HL-60 (cell line): ENCODE measurements around the gene TBC1D26.
"Not testable (repeated sequence)": the region's sequence is repeated elsewhere in the genome, so short reads cannot be mapped to it uniquely, and the experiment has no call there.

Experiments
- DNase-seq, 2 experiments: peaks; one replicate each; pipeline ENCODE4 v3.0.0-alpha.2; 2010 to 2020; ENCODE audit warnings: low read depth in 1 of 2, low spot score in 1 of 2
- H3K27ac ChIP-seq: fragments of 250-450 bp; sonication (Bioruptor Pico); replicated peaks from 2 replicates; pipeline ENCODE4 v1.5.1; 2020; ENCODE audit warnings: mild to moderate bottlenecking, moderate library complexity
- H3K27me3 ChIP-seq: fragments of 250-450 bp; sonication (Bioruptor Pico); 2 replicates; pipeline ENCODE4 v1.5.1; 2021; ENCODE audit warnings: mild to moderate bottlenecking, moderate library complexity; ENCODE audit not compliant: insufficient read depth, poor library complexity, severe bottlenecking
- H3K4me3 ChIP-seq: replicated peaks from 2 replicates; pipeline ENCODE4 v1.5.1; 2011; ENCODE audit warnings: mild to moderate bottlenecking, control low read depth, low read length; ENCODE audit not compliant: insufficient read depth
- GABPA ChIP-seq: IDR thresholded peaks from 2 replicates; pipeline ENCODE4 v1.6.1; 2012; ENCODE audit warnings: low read depth
- POLR2AphosphoS5 ChIP-seq: IDR thresholded peaks from 2 replicates; pipeline ENCODE4 v1.6.1; 2012; ENCODE audit warnings: low read depth
- SPI1 ChIP-seq: IDR thresholded peaks from 2 replicates; pipeline ENCODE4 v1.6.1; 2012; ENCODE audit warnings: low read depth, mild to moderate bottlenecking, borderline replicate concordance
- TF ChIP-seq, protein P1 (sequence below): IDR thresholded peaks from one replicate; pipeline ENCODE4 v1.5.1; 2011; ENCODE audit warnings: low read length, control low read depth, inconsistent platforms; ENCODE audit not compliant: insufficient read depth
- TF ChIP-seq, protein P2 (sequence below): IDR thresholded peaks from 2 replicates; pipeline ENCODE4 v1.6.1; 2012; ENCODE audit warnings: low read depth; ENCODE audit not compliant: insufficient replicate concordance

Gene TBC1D26

DNA sequence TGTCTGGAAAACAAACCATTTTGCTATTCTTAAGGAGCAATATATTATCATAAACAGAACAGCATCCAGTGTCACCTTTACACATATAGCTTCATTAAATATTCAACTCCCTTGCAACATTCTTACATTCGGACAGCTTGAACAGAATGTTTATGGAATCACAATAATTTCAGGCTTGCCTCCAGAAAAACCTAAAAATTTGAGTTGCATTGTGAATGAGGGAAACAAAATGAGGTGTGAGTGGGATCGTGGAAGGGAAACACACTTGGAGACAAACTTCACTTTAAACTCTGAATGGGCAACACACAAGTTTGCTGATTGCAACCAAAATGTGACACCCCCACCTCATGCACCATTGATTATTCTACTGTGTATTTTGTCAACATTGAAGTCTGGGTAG is 51.4 kb downstream of the TBC1D26 start:
- TF ChIP-seq GABPA, result no peak
- TF ChIP-seq, protein P1, sequence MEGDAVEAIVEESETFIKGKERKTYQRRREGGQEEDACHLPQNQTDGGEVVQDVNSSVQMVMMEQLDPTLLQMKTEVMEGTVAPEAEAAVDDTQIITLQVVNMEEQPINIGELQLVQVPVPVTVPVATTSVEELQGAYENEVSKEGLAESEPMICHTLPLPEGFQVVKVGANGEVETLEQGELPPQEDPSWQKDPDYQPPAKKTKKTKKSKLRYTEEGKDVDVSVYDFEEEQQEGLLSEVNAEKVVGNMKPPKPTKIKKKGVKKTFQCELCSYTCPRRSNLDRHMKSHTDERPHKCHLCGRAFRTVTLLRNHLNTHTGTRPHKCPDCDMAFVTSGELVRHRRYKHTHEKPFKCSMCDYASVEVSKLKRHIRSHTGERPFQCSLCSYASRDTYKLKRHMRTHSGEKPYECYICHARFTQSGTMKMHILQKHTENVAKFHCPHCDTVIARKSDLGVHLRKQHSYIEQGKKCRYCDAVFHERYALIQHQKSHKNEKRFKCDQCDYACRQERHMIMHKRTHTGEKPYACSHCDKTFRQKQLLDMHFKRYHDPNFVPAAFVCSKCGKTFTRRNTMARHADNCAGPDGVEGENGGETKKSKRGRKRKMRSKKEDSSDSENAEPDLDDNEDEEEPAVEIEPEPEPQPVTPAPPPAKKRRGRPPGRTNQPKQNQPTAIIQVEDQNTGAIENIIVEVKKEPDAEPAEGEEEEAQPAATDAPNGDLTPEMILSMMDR, result no peak
- TF ChIP-seq, protein P2, sequence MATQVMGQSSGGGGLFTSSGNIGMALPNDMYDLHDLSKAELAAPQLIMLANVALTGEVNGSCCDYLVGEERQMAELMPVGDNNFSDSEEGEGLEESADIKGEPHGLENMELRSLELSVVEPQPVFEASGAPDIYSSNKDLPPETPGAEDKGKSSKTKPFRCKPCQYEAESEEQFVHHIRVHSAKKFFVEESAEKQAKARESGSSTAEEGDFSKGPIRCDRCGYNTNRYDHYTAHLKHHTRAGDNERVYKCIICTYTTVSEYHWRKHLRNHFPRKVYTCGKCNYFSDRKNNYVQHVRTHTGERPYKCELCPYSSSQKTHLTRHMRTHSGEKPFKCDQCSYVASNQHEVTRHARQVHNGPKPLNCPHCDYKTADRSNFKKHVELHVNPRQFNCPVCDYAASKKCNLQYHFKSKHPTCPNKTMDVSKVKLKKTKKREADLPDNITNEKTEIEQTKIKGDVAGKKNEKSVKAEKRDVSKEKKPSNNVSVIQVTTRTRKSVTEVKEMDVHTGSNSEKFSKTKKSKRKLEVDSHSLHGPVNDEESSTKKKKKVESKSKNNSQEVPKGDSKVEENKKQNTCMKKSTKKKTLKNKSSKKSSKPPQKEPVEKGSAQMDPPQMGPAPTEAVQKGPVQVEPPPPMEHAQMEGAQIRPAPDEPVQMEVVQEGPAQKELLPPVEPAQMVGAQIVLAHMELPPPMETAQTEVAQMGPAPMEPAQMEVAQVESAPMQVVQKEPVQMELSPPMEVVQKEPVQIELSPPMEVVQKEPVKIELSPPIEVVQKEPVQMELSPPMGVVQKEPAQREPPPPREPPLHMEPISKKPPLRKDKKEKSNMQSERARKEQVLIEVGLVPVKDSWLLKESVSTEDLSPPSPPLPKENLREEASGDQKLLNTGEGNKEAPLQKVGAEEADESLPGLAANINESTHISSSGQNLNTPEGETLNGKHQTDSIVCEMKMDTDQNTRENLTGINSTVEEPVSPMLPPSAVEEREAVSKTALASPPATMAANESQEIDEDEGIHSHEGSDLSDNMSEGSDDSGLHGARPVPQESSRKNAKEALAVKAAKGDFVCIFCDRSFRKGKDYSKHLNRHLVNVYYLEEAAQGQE, result no peak
- no peak for TF ChIP-seq POLR2AphosphoS5
- TF ChIP-seq SPI1, result no peak
- DNase-seq, result no peak
- no peaks in the 10 kb centered on the region for H3K27me3 ChIP-seq

GRCh38 chr17:15784351-15784750 is 52.3 kb downstream of the TBC1D26 start:
- not testable (repeated sequence) for H3K4me3 ChIP-seq, H3K27me3 ChIP-seq, DNase-seq, H3K27ac ChIP-seq

More for the DNA sequence above, 51.4 kb downstream of the TBC1D26 start:
- H3K4me3 ChIP-seq, result no peak overlapping the region
- H3K27ac ChIP-seq, result no peak overlapping the region

- H3K27me3 ChIP-seq, H3K27ac ChIP-seq, DNase-seq, H3K4me3 ChIP-seq: not testable (repeated sequence)
These were observed 55.4 kb downstream of the TBC1D26 start for GRCh38 chr17:15787363-15788075.

- not testable (repeated sequence) for H3K4me3 ChIP-seq, H3K27ac ChIP-seq, DNase-seq, H3K27me3 ChIP-seq
These were observed 56.3 kb downstream of the TBC1D26 start for GRCh38 chr17:15788365-15788764.
